ENCODE data around the gene PELI2.

- TF ChIP-seq EZH2 (IDR thresholded peaks at IDR 0.05; ENCODE audit: borderline replicate concordance, low read length): no peak
- TF ChIP-seq, protein P1, sequence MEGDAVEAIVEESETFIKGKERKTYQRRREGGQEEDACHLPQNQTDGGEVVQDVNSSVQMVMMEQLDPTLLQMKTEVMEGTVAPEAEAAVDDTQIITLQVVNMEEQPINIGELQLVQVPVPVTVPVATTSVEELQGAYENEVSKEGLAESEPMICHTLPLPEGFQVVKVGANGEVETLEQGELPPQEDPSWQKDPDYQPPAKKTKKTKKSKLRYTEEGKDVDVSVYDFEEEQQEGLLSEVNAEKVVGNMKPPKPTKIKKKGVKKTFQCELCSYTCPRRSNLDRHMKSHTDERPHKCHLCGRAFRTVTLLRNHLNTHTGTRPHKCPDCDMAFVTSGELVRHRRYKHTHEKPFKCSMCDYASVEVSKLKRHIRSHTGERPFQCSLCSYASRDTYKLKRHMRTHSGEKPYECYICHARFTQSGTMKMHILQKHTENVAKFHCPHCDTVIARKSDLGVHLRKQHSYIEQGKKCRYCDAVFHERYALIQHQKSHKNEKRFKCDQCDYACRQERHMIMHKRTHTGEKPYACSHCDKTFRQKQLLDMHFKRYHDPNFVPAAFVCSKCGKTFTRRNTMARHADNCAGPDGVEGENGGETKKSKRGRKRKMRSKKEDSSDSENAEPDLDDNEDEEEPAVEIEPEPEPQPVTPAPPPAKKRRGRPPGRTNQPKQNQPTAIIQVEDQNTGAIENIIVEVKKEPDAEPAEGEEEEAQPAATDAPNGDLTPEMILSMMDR (IDR thresholded peaks at IDR 0.05; ENCODE audit: low read length): no peak
Observed at GRCh38 chr14:56206596-56206995, 88.4 kb downstream of the PELI2 start.

Measured in OCI-LY1 (cell line).